Left ventricle myocardium superior (tissue), 1 donor: ENCODE measurements around the gene BMI1. TPM values are rescaled to one million over a fixed set of nuclear protein-coding genes. Genes with fewer than 3 reads are reported as not detected.
"Not testable (repeated sequence)": the region's sequence is repeated elsewhere in the genome, so short reads cannot be mapped to it uniquely, and the experiment has no call there.

Experiments
- ATAC-seq: fragments of 200-7000 bp; cut with Tn5 transposase; one replicate; pipeline ENCODE4 v1.9.1; 2020; ENCODE audit warnings: mild to moderate bottlenecking, moderate library complexity
- DNase-seq: peaks from one replicate; pipeline ENCODE4 v3.0.0-alpha.2; 2020
- intact Hi-C: fragments of 100-400 bp; cut with micrococcal nuclease; formaldehyde crosslinking; loops from one replicate; pipeline ENCODE4 v1.11.0; 2022
- long read RNA-seq: library from polyadenylated mRNA; unstranded; transcript quantifications from one replicate; pipeline ENCODE4 v2.0.0, GENCODE V29; 2021
- total RNA-seq: library from RNA; stranded (reverse); fragmentation: NEBNext Ultra II Directional; extraction: Animal tissue kit (Norgen Biotek cat#: 25700); gene quantifications from one replicate; pipeline ENCODE4 v1.2.1, GENCODE V29; 2021
- donor health status: DM: no; HTN: yes; CAD: no; lungs with severe emphysema.

Gene BMI1
- 38.8 TPM for total RNA-seq
- long read RNA-seq, transcript BMI1-201 (10 exons, 3,428 nt): major isoform, 52 of 70 reads
- long read RNA-seq, partial matches to known transcripts: 3 of 70 reads
- long read RNA-seq, other reads (novel, unspliced or antisense): 14 of 70 reads

DNA sequence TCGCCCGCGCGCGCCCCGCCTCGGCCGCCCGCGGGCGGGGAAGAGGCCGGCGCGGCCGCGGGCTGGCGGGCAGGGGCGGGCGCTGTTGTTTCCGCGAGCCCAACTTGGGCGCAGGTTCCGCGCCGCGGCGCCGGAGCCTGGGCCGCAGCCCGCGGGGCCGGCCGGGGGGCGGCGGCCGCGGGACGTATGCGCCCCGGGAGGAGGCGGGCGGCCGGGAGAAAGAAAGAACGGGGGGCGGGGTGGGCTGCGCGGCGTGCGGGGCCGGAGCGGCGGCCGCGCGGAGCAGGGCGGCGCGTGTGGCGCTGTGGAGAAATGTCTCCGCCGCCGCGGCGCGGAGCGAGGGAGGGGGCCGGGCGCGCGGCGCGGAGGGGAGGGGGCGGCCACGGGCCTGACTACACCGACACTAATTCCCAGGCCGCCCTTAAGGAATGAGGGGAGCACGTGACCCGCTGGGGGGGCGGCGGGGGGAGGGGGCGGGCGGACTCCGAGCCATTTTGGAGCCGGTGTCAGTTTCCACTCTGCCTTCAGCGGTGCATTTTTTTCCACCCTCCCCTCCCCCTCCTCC lies at the start of gene BMI1:
Gene BMI1, plus strand, starts transcription at position 509 of the 565 bp plus-strand sequence. CDS start 5,351 bp downstream, outside the sequence.
- peak; percentile 78 for ATAC-seq
- intact Hi-C loops: loop anchor here (10.0 kb wide), 1 partner anchor 394 kb away; the partner anchor contains the start of gene PIP4K2A

GRCh38 chr10:22271786-22272185 lies 49.1 kb upstream of the BMI1 start:
- ATAC-seq: no peak
- no peak for DNase-seq
- intact Hi-C loops: no loop called here

More for the DNA sequence above, at the start of gene BMI1:
- DNase-seq: peak; percentile 85

DNA sequence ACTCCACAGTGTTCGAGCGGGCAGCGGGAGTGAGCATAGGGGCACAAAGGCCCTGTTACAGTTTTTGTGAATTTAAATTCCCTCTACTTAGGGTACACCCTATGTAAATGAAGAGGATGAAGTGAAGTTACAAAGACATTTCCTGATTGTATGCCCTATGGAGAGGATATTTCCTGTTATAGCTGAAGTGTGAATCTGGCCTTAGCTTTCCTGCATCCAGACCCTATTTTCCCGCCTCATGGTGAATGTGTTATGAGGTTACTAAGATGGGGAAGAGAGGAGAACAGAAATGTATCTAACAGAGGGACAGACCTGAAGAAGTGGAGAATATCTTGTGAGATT lies 42.5 kb upstream of the BMI1 start:
- intact Hi-C loops: no loop called here
- DNase-seq (no peak), ATAC-seq (no peak)

- no peak for ATAC-seq
- no peak for DNase-seq
- intact Hi-C loops: no loop called here
Measured at GRCh38 chr10:22280078-22280477, 40.8 kb upstream of the BMI1 start.

DNA sequence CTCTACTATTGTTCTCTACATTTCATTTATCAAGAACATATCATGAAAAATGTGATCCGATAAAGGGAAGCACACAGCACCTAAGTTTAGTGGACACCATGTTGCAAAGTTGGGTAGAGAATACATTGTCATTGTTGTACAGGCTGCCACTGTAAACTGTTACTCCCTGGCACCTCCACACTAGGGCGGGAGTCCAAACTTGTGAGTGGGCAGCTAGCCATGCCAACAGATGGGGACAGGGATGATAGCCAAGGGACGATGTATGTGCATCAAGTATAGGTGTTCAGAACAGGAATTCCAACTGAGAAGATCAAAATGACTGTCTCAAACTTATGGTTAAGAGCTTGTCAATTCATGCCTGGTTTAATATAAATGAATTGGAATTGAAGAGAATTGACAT lies 35.8 kb upstream of the BMI1 start:
- intact Hi-C loops: no loop called here
- ATAC-seq (peak; percentile 61), DNase-seq (peak; percentile 44)

GRCh38 chr10:22293747-22294404 lies 27.0 kb upstream of the BMI1 start:
- no peak for ATAC-seq
- DNase-seq: no peak
- intact Hi-C loops: no loop called here

DNA sequence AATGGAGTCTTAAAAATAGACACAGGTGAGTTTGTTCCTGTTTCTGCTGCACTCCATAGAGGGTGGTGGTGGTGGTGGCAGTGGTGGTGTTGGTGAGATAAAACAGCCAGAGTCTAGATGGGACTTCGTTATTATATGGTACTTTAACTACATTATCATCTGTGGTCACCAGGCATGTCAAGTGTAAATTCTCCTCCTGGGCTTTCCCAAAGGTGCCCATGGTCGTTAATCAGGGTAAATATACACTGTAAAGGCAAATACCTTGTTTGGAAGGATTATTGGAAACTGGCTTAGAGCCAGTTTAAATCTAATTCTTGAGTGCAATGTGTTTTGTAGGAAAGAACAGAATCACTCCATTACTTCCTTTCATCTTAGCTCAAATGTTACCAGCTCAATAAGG lies 26.2 kb upstream of the BMI1 start:
- intact Hi-C loops: no loop called here
- no peak for ATAC-seq
- DNase-seq: no peak

DNA sequence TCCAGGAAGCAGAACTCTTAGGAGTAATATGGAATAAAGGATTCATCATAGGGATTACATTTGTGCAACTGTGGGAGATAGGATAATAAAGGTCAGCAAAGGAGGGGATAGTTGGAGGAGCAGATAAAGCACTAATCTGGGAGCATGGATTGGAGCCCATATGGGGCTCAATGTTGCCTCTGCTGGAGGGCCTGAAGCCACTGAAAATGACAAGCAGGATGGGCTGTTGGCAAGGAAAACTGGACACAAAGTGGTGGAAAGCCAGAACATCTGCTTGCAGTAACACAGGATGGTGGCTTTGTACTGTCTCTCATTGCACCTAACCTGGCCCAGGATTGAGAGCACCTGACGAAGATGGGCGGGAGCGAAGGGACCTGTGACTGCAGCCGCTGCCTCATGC lies 19.7 kb upstream of the BMI1 start:
- intact Hi-C loops: no loop called here

DNA sequence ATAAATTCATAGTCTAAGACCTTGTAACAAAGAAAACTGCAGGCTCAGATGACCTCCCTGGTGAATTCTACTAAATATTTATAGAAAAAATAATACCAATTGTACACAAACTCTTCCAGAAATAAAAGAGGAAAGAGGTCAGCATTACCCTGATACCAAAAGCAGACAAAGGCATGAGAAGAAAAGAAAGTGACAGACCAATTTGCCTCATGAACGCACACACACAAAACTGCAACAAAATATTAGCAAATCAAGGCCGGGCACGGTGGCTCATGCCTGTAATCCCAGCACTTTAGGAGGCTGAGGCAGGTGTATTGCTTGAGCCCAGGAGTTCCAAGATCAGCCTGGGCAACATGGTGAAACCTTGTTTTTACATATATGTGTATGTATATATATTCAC lies 17.4 kb upstream of the BMI1 start:
- intact Hi-C loops: no loop called here
- ATAC-seq (no peak), DNase-seq (no peak)

More for the DNA sequence above, 19.7 kb upstream of the BMI1 start:
- no peak for ATAC-seq
- DNase-seq: no peak

- intact Hi-C loops: no loop called here
- no peak for DNase-seq
- ATAC-seq: no peak
Measured at GRCh38 chr10:22305721-22306120, 15.2 kb upstream of the BMI1 start.

DNA sequence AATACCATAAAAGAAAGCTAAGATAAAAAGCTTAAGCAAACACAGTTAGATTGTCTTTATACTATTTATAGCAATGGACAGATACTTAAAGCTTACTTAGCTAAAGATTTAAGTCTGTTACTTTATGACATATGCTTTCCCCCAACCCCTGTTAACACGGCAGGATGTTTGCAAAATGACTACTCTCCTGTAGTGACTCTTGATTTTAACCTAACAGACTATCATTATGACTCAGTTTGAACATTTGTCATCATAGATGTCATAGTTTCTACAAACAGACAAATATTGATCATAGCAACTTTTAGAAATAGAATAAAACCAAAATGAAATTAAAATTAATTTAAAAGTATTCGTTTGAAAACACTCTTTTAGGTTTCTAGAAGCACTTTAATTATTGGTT lies 12.5 kb upstream of the BMI1 start:
- DNase-seq: no peak
- intact Hi-C loops: no loop called here
- ATAC-seq: no peak

- DNase-seq: no peak
- ATAC-seq: no peak
- intact Hi-C loops: no loop called here
Measured at GRCh38 chr10:22309180-22310000, 11.5 kb upstream of the BMI1 start.

GRCh38 chr10:22310012-22310411 lies 10.9 kb upstream of the BMI1 start:
- ATAC-seq, DNase-seq: not testable (repeated sequence)
- intact Hi-C loops: loop anchor here (10.0 kb wide), 1 partner anchor 85 kb away; no protein-coding TSS in a partner anchor

DNA sequence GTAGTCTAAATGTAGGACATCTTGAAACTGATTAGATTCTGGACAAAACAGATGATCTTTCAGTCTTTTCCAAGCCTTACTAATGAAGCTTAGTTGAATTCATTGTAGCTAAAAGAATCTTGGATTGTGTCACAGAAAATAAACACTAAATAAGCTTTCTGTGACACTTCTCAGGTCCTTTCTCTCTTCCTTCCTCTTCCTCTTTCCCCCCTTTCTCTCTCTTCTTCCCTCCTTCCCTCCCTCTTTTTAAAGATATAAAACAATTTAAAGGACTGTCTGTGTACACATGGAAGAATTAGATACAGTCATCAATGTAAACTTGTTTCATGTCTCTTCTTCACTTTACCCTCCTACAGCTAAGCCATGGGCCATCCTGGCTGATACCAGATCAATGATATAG lies 10.0 kb upstream of the BMI1 start:
- intact Hi-C loops: loop anchor here (10.0 kb wide), 1 partner anchor 86 kb away; no protein-coding TSS in a partner anchor
- no peak for DNase-seq
- ATAC-seq: no peak

DNA sequence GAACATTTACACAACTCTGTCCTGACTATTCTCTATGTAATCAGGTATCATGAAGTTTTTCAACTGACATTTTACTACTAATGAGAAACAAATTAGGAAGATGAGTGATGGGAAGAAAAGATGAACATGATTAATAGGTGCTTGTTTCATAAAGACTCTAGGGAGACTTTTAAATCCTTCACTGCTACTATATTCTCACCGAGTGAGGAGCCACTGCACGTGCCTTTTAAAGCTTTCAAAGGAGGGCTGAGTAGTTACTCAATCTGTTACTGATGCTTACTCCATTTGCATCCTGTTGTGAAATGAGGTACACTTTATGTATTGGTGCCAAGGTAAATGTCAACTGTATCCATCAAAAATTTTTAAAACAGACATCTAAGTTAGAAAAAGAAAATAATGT lies 6.0 kb upstream of the BMI1 start:
- intact Hi-C loops: loop anchor here (5.0 to 10.0 kb wide), 2 partner anchors 63 to 90 kb away; no protein-coding TSS in a partner anchor
- ATAC-seq (no peak), DNase-seq (no peak)

DNA sequence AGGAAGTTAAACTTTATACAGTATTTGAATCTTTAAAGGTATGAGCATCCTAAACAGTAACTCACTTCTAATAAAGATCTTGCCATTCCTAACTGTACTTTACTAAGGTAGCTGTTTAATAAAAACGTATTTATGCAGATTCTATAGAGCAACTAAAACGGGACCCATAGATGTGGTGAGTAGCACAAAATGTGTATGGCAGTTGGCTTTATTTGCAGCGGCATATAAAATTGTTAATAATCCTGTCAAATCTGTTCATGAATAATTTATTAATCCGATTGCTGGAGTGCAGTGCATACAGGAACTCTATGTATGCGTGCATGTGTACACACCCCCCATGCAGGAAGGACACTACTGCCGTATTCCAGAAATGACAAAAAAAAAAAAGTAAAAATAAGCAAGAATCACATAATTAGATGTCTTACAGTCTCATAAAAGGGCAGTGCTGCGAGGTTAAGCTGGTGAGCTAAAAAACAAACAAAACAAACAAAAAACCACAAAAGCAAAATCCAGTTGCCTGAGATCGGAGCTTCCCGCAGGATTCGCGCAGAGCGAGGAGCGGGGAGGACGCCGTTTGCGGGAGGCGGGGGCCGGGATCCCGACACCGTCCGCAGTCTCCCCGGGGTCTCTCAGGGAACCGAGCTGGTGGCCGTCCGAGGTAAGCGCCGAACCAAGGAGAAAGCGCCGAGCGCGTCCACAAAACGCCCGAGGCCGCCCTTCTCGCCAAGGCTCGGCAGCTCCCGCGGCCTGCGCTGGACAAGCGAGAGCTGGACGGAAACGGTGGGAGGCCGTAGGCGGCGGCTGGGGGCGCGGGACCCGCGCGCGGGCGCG lies 5.2 kb upstream of the BMI1 start:
- DNase-seq (no peak), ATAC-seq (peak; percentile 11)
- intact Hi-C loops: loop anchor here (5.0 to 10.0 kb wide), 2 partner anchors 63 to 91 kb away; no protein-coding TSS in a partner anchor

DNA sequence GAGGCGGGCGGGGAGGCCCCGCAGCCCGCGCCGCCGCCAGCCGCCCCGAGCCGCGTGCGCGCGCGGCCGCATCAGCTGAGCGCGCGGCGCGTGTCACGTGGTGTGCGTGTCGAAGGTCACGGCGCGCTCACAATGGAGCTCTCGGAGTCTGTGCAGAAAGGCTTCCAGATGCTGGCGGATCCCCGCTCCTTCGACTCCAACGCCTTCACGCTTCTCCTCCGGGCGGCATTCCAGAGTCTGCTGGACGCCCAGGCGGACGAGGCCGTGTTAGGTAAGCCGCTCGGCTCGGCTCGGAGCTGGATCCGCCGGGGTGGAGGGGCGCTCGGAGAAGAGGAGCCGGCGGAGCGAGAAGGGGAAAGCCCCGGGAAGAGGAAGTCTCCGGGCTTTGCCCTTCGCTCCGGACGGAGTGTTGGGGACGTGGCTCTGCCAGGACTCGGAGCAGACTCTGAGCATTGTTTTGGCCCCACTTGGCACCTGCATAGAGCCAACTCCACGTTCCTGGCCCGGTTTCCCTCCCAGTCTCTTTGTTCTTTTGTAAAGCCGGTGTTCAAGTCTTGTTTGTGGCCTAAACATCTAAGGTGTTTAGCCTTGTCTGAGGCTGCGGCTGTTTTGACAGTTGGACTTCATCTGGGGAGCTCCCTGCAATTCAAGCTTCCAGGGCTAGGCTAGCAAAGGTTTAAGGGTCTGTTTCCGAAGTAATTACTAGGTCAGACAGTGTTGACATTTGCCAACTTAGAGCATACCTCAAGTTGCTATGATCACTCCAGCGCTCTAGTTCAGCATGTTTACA lies 4.4 kb upstream of the BMI1 start, which contains the start of gene COMMD3:
Gene COMMD3, plus strand, starts transcription at position 103 of the 790 bp plus-strand sequence. Its CDS starts 30 bp downstream, at position 133.
- ATAC-seq: peak; percentile 91
- peak; percentile 94 for DNase-seq
- intact Hi-C loops: loop anchor here (5.0 to 10.0 kb wide), 2 partner anchors 64 to 92 kb away; no protein-coding TSS in a partner anchor

- peak; percentile 1 for ATAC-seq
- no peak for DNase-seq
- intact Hi-C loops: loop anchor here (5.0 to 10.0 kb wide), 2 partner anchors 65 to 92 kb away; no protein-coding TSS in a partner anchor
Measured at GRCh38 chr10:22317076-22317370, 3.9 kb upstream of the BMI1 start.
